ENCODE measurements around the gene ZFPM1. TPM values are rescaled to one million over a fixed set of nuclear protein-coding genes. Genes with fewer than 3 reads are reported as not detected.

Gene ZFPM1
- total RNA-seq, 1 donor from 2014 or later = 35.0 TPM

DNA sequence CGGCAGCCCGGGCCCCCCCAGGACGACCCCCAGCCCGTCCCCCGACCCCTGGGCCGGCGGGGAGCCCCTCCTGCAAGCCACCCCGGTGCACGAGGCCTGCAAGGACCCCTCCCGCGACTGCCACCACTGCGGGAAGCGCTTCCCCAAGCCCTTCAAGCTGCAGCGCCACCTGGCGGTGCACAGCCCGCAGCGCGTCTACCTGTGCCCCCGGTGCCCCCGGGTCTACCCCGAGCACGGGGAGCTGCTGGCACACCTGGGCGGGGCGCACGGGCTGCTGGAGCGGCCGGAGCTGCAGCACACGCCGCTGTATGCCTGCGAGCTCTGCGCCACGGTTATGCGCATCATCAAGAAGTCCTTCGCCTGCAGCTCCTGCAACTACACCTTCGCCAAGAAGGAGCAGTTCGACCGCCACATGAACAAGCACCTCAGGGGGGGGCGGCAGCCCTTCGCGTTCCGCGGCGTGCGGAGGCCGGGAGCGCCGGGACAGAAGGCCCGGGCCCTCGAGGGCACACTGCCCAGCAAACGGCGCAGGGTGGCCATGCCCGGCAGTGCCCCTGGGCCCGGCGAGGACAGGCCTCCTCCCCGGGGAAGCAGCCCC, 15.6 kb upstream of the ZFPM1 start:
- ATAC-seq (ENCODE audit: low read depth) = peak; percentile 80
- Mint-ChIP-seq H3K9me3 (no peaks in the 10 kb centered on the region), H3K36me3 (ENCODE audit: low read depth) (no peaks in the 10 kb centered on the region), H3K4me1 (no peaks in the 10 kb centered on the region), H3K27ac (no peak overlapping the region), H3K4me3 (no peak overlapping the region), H3K27me3 (no peaks in the 10 kb centered on the region)
- peak; percentile 71 for DNase-seq
- ChIA-PET CTCF (interaction anchor here (0.7 to 1.8 kb wide), 8 partner anchors 10 to 658 kb away, joined by 3 to 5 read pairs (median 4); no protein-coding TSS in a partner anchor), POLR2A (interaction anchor here (1.0 kb wide), 1 partner anchor 658 kb away, joined by 3 read pairs; no protein-coding TSS in a partner anchor)
- intact Hi-C loops (cut with micrococcal nuclease) = loop anchor here (1.0 to 10.0 kb wide), 5 partner anchors 243 to 659 kb away; no protein-coding TSS in a partner anchor
- TF ChIP-seq, protein P1, sequence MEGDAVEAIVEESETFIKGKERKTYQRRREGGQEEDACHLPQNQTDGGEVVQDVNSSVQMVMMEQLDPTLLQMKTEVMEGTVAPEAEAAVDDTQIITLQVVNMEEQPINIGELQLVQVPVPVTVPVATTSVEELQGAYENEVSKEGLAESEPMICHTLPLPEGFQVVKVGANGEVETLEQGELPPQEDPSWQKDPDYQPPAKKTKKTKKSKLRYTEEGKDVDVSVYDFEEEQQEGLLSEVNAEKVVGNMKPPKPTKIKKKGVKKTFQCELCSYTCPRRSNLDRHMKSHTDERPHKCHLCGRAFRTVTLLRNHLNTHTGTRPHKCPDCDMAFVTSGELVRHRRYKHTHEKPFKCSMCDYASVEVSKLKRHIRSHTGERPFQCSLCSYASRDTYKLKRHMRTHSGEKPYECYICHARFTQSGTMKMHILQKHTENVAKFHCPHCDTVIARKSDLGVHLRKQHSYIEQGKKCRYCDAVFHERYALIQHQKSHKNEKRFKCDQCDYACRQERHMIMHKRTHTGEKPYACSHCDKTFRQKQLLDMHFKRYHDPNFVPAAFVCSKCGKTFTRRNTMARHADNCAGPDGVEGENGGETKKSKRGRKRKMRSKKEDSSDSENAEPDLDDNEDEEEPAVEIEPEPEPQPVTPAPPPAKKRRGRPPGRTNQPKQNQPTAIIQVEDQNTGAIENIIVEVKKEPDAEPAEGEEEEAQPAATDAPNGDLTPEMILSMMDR (IDR thresholded peaks at IDR 0.05) = no peak

DNA sequence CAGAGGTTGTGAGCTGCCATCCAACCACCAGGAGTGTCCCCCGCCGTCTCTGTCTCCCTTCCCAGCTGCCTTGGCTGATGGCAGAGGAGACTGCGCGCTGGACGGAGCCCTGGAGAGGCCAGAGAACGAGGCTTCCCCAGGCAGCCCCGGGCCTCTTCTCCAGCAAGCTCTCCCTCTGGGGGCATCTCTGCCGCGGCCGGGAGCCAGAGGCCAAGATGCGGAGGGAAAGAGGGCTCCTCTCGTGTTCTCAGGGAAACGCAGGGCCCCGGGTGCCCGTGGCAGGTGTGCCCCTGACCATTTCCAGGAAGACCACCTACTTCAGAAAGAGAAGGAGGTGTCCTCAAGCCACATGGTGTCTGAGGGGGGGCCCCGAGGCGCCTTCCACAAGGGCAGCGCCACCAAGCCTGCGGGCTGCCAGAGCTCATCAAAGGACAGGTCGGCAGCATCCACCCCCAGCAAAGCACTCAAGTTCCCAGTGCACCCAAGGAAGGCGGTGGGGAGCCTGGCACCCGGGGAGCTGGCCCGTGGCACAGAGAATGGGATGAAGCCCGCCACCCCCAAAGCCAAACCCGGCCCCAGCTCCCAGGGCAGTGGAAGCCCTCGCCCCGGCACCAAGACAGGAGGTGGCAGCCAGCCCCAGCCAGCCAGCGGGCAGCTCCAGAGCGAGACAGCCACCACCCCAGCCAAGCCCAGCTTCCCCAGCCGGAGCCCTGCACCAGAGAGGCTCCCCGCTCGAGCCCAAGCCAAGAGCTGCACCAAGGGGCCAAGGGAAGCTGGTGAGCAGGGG, 14.8 kb upstream of the ZFPM1 start:
- no peaks in the 10 kb centered on the region for H3K27me3 Mint-ChIP-seq
- DNase-seq (no peak), ATAC-seq (ENCODE audit: low read depth) (no peak)
- ChIA-PET POLR2A (interaction anchor here (0.6 to 1.2 kb wide), 5 partner anchors 8 to 659 kb away, joined by 3 to 4 read pairs (median 3); no protein-coding TSS in a partner anchor), CTCF (interaction anchor here (0.7 to 2.4 kb wide), 12 partner anchors 10 to 659 kb away, joined by 3 to 7 read pairs (median 4); no protein-coding TSS in a partner anchor)
- H3K27ac Mint-ChIP-seq = no peak overlapping the region
- no peaks in the 10 kb centered on the region for H3K9me3 Mint-ChIP-seq
- intact Hi-C loops (cut with micrococcal nuclease) = loop anchor here (5.0 to 10.0 kb wide), 3 partner anchors 243 to 566 kb away; no protein-coding TSS in a partner anchor
- no peak overlapping the region for H3K4me3 Mint-ChIP-seq
- H3K4me1 Mint-ChIP-seq = peaks cover 3% of the 10 kb centered on the region
- no peaks in the 10 kb centered on the region for H3K36me3 Mint-ChIP-seq (ENCODE audit: low read depth)
- TF ChIP-seq, protein P1 (IDR thresholded peaks at IDR 0.05) = no peak

DNA sequence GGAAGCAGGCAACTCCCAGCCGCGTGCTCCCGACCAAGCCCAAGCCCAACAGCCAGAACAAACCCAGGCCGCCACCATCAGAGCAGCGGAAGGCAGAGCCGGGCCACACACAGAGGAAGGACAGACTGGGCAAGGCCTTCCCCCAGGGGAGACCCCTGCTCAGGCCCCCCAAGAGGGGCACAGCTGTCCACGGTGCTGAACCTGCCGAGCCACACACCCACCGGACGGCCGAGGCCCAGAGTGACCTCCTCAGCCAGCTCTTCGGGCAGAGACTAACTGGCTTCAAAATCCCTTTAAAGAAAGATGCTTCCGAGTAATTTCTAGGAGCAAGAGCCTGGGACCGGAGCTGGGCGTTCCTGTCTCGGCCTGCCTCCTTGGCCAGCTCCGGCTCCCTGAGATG, 14.1 kb upstream of the ZFPM1 start:
- H3K27me3 Mint-ChIP-seq = no peaks in the 10 kb centered on the region
- intact Hi-C loops (cut with micrococcal nuclease) = loop anchor here (5.0 to 10.0 kb wide), 3 partner anchors 244 to 567 kb away; no protein-coding TSS in a partner anchor
- ChIA-PET CTCF (interaction anchor here (1.2 to 2.4 kb wide), 4 partner anchors 13 to 660 kb away, joined by 3 to 7 read pairs (median 4); no protein-coding TSS in a partner anchor), POLR2A (interaction anchor here (1.1 to 1.2 kb wide), 2 partner anchors 9 to 567 kb away, joined by 3 to 4 read pairs; no protein-coding TSS in a partner anchor)
- H3K9me3 Mint-ChIP-seq = no peaks in the 10 kb centered on the region
- ATAC-seq (ENCODE audit: low read depth) = no peak
- H3K4me3 Mint-ChIP-seq = no peak overlapping the region
- DNase-seq = no peak
- H3K27ac Mint-ChIP-seq = no peak overlapping the region
- H3K36me3 Mint-ChIP-seq (ENCODE audit: low read depth) = no peaks in the 10 kb centered on the region
- TF ChIP-seq, protein P1 (IDR thresholded peaks at IDR 0.05) = no peak
- H3K4me1 Mint-ChIP-seq = peaks cover 4% of the 10 kb centered on the region

DNA sequence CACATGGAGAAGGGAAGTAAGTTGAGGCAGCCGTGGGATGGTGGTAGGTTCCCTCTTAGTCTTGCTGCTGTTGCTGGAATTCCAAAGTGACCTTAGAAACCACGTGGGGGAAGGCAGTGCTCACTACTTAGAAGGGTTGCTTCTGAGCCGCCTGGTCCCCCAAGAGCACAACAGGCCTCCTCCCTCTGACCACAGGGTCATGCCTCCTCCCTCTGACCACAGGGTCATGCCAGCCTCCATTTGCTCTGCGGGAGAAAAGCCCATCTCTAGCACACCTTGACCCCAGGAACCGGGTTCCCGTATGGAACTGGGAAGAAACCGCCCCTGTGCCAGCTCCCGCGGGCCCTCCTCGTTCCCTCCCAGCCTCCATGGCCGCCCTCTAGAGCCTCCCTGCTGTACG, 13.4 kb upstream of the ZFPM1 start:
- TF ChIP-seq, protein P1 (IDR thresholded peaks at IDR 0.05) = no peak
- ATAC-seq (ENCODE audit: low read depth) (no peak), DNase-seq (no peak)
- H3K9me3 Mint-ChIP-seq = no peaks in the 10 kb centered on the region
- POLR2A ChIA-PET = interaction anchor here (1.1 kb wide), 1 partner anchor 10 kb away, joined by 4 read pairs; no protein-coding TSS in a partner anchor
- CTCF ChIA-PET = interaction anchor here (0.6 to 2.4 kb wide), 3 partner anchors 16 to 997 kb away, joined by 3 to 7 read pairs (median 3); no protein-coding TSS in a partner anchor
- intact Hi-C loops (cut with micrococcal nuclease) = loop anchor here (5.0 to 10.0 kb wide), 4 partner anchors 245 to 775 kb away; partner anchors contain the start of gene ZNF778
- no peaks in the 10 kb centered on the region for H3K36me3 Mint-ChIP-seq (ENCODE audit: low read depth)
- H3K4me3 Mint-ChIP-seq = no peak overlapping the region
- H3K4me1 Mint-ChIP-seq = peaks cover 4% of the 10 kb centered on the region
- H3K27me3 Mint-ChIP-seq = no peaks in the 10 kb centered on the region
- no peak overlapping the region for H3K27ac Mint-ChIP-seq
